Natural killer cell (primary cell): ENCODE data around the gene RERE. TPM values are rescaled to one million over a fixed set of nuclear protein-coding genes. Genes with fewer than 3 reads are reported as not detected.

Experiments
- ATAC-seq, 3 donors: fragments of 150-1000 bp in 2 of 3; fragments of 200-7000 bp in 1 of 3; cut with Tn5 transposase; 1 replicate in 1 of 3; 2 replicates in 2 of 3; pipeline ENCODE4 v1.10.0; 2021; ENCODE audit warnings: mild to moderate bottlenecking in 2 of 3, moderate library complexity in 2 of 3
- DNase-seq, 2 donors: peaks; one replicate each; pipeline versions ENCODE4 v3.0.0 to v3.0.0-alpha.2; 2013 to 2021; ENCODE audit warnings: mixed read lengths in 1 of 2
- H3K27ac ChIP-seq: one replicate; pipeline ENCODE4 v1.5.1; 2013; ENCODE audit warnings: mild to moderate bottlenecking, low read length
- H3K27me3 ChIP-seq: one replicate; pipeline ENCODE4 v1.6.1; 2013; ENCODE audit warnings: low read length; ENCODE audit not compliant: control insufficient read depth, insufficient read depth
- H3K36me3 ChIP-seq: one replicate; pipeline ENCODE4 v1.6.1; 2013; ENCODE audit warnings: low read length; ENCODE audit not compliant: control insufficient read depth, insufficient read depth
- H3K4me1 ChIP-seq: one replicate; pipeline ENCODE4 v1.6.1; 2013; ENCODE audit warnings: low read length; ENCODE audit not compliant: control insufficient read depth, insufficient read depth
- H3K4me3 ChIP-seq: one replicate; pipeline ENCODE4 v1.5.1; 2013; ENCODE audit warnings: low read length
- H3K9me3 ChIP-seq: one replicate; pipeline ENCODE4 v1.6.1; 2013; ENCODE audit warnings: low read length; ENCODE audit not compliant: control insufficient read depth, insufficient read depth
- H3K27ac Mint-ChIP-seq, 2 donors: one replicate each; pipeline ENCODE4 v1.8.0; 2022; ENCODE audit warnings: mild to moderate bottlenecking in 2 of 2, mixed read lengths in 2 of 2, moderate library complexity in 1 of 2
- H3K27me3 Mint-ChIP-seq, 2 donors: one replicate each; pipeline ENCODE4 v1.8.0; 2022; ENCODE audit warnings: low read depth in 2 of 2, mixed read lengths in 2 of 2
- H3K36me3 Mint-ChIP-seq: one replicate; pipeline ENCODE4 v1.8.0; 2022; ENCODE audit warnings: mixed read lengths
- H3K4me1 Mint-ChIP-seq, 2 donors: one replicate each; pipeline ENCODE4 v1.8.0; 2022; ENCODE audit warnings: mixed read lengths in 2 of 2
- H3K4me3 Mint-ChIP-seq: one replicate; pipeline ENCODE4 v1.8.0; 2022; ENCODE audit warnings: mild to moderate bottlenecking, moderate library complexity, mixed read lengths
- H3K9me3 Mint-ChIP-seq, 2 donors: one replicate each; pipeline ENCODE4 v1.8.0; 2022; ENCODE audit warnings: mixed read lengths in 2 of 2
- WGBS: methylation state at CpG from one replicate; pipeline ENCODE4 v1.1.7; 2013; ENCODE audit warnings: missing lambda C conversion rate; ENCODE audit not compliant: insufficient coverage; 5-methylcytosine and 5-hydroxymethylcytosine counted together
- intact Hi-C: fragments of 100-400 bp; cut with micrococcal nuclease; formaldehyde crosslinking; loops from one replicate; pipeline ENCODE4 v1.14.2; 2022
- total RNA-seq, 4 donors: library from RNA; stranded (reverse); fragments of 120-200 nt in 1 of 4; gene quantifications; one replicate each; pipeline versions ENCODE4 v1.2.3 to v1.2.4, GENCODE V29; 2013 to 2022
- TF ChIP-seq, protein P1 (sequence below): fragments of 200-600 bp; IDR thresholded peaks from one replicate; pipeline ENCODE4 v1.8.0; 2022; ENCODE audit warnings: antibody characterized with exemption

The RERE gene
- total RNA-seq, 3 donors from 2014 or later (not counting 1 experiment from before 2014, with no cell fraction given), result 67.7 to 76.0 (median 73.0) TPM

DNA sequence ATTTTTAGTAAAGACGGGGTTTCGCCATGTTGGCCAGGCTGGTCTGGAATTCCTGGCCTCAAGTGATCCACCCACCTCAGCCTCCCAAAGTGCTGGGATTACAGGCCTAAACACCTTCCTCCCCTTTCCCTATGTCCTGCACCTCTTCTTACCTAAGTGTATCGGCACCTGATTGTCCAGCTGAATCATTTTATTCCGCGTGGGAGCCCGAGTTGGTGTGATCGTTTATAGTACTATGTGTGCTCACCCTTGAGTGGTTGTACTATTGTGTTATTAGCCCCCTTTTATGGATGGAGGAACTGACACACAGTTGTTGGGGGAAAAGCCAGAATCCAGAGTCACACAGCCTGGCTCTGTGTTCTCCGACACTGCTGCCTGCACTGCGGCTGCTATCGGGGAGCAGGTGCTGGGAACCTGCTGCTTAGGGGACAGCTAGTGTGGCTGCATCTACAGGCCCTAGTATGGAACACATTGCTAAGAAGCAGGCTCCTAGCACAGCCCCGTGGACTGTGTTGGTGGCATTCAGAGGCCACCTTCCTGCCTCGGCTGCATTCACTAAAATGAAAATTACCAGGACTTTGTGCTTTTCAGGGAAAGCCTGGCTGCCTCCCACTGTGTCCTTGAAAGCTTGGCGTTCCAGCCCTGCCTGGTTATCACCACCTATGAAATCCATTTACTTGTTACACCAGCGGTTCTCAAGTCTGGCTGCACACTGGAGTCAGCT, 39.4 kb upstream of the RERE start:
- Mint-ChIP-seq H3K27ac (no peak overlapping the region), H3K27me3 (no peaks in the 10 kb centered on the region), H3K9me3 (no peaks in the 10 kb centered on the region), H3K36me3 (no peaks in the 10 kb centered on the region), H3K4me3 (no peak overlapping the region), H3K4me1 (peaks cover 13 to 27% of the 10 kb centered on the region in 2 donors)
- intact Hi-C loops, result loop anchor here (10.0 kb wide), 1 partner anchor 142 kb away; no protein-coding TSS in a partner anchor
- Histone ChIP-seq H3K4me3 (no peak overlapping the region), H3K27me3 (no peaks in the 10 kb centered on the region), H3K36me3 (peaks cover 32% of the 10 kb centered on the region), H3K4me1 (peaks cover 22% of the 10 kb centered on the region), H3K9me3 (no peaks in the 10 kb centered on the region), H3K27ac (no peak overlapping the region)
- no peak for DNase-seq
- no peak for ATAC-seq
- 92% methylated on average over 14 of the region's 14 CpGs for WGBS
- TF ChIP-seq, protein P1, sequence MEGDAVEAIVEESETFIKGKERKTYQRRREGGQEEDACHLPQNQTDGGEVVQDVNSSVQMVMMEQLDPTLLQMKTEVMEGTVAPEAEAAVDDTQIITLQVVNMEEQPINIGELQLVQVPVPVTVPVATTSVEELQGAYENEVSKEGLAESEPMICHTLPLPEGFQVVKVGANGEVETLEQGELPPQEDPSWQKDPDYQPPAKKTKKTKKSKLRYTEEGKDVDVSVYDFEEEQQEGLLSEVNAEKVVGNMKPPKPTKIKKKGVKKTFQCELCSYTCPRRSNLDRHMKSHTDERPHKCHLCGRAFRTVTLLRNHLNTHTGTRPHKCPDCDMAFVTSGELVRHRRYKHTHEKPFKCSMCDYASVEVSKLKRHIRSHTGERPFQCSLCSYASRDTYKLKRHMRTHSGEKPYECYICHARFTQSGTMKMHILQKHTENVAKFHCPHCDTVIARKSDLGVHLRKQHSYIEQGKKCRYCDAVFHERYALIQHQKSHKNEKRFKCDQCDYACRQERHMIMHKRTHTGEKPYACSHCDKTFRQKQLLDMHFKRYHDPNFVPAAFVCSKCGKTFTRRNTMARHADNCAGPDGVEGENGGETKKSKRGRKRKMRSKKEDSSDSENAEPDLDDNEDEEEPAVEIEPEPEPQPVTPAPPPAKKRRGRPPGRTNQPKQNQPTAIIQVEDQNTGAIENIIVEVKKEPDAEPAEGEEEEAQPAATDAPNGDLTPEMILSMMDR, result no peak

DNA sequence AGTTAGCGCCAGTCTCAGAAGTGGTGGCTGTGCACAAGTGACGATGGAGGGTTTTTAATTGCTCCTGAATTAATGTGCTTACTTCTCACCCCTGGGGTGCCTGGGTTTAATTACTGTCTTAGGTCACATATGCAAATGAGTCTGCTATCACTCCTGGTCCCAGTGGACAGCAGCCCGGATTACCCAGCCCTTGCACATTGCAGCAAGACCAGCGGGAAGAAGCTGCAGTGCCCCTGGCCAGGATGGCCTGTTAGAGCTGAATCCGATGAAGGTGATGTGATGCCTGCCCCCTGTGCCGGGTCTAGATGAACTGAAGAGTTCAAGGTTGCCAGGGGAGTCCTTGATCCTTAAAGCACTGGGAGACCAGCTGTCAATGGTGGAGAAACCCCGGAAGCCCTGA, 36.8 kb upstream of the RERE start:
- no peaks in the 10 kb centered on the region for H3K36me3 Mint-ChIP-seq
- no peak for DNase-seq
- TF ChIP-seq, protein P1, result no peak
- H3K36me3 ChIP-seq, result peaks cover 15% of the 10 kb centered on the region
- WGBS, result 93% methylated on average over 7 of the region's 7 CpGs
- intact Hi-C loops, result loop anchor here (10.0 kb wide), 1 partner anchor 139 kb away; no protein-coding TSS in a partner anchor
- no peak overlapping the region for H3K27ac ChIP-seq
- no peaks in the 10 kb centered on the region for H3K9me3 ChIP-seq
- H3K27me3 ChIP-seq, result no peaks in the 10 kb centered on the region
- H3K4me3 Mint-ChIP-seq, result no peak overlapping the region
- no peak for ATAC-seq
- peaks cover 10 to 16% of the 10 kb centered on the region in 2 donors for H3K4me1 Mint-ChIP-seq
- no peak overlapping the region for H3K27ac Mint-ChIP-seq
- peaks cover 19% of the 10 kb centered on the region for H3K4me1 ChIP-seq
- no peak overlapping the region for H3K4me3 ChIP-seq
- no peaks in the 10 kb centered on the region for H3K9me3 Mint-ChIP-seq
- H3K27me3 Mint-ChIP-seq, result no peaks in the 10 kb centered on the region

DNA sequence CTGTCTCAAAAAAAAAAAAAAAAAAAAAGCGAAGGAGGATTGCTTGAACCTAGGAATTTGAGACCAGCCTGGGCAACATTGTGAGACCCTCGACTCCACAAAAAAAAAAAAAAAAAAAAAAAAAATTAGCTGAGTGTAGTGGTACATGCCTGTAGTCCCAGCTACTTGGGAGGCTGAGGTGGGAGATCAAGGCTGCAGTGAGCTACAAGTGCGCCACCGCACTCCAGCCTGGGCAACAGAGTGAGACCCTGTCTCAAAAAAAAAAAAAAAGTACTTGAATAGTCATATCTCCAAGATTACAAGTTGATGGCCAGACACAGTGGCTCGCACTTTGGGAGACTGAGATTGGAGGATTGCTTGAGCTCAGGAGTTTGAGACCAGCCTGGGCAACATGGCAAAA, 33.6 kb upstream of the RERE start:
- Mint-ChIP-seq H3K36me3 (no peaks in the 10 kb centered on the region), H3K27ac (no peak overlapping the region), H3K27me3 (no peaks in the 10 kb centered on the region), H3K9me3 (no peaks in the 10 kb centered on the region), H3K4me3 (no peak overlapping the region), H3K4me1 (no peaks in the 10 kb centered on the region)
- no peak overlapping the region for H3K27ac ChIP-seq
- H3K27me3 ChIP-seq, result no peaks in the 10 kb centered on the region
- DNase-seq, result no peak
- H3K9me3 ChIP-seq, result no peaks in the 10 kb centered on the region
- WGBS, result 95% methylated on average over 4 of the region's 5 CpGs
- no peaks in the 10 kb centered on the region for H3K36me3 ChIP-seq
- no peak for ATAC-seq
- H3K4me3 ChIP-seq, result no peak overlapping the region
- TF ChIP-seq, protein P1, result no peak
- intact Hi-C loops, result loop anchor here (10.0 kb wide), 1 partner anchor 136 kb away; no protein-coding TSS in a partner anchor
- peaks cover 6% of the 10 kb centered on the region for H3K4me1 ChIP-seq
